Stomach (tissue), 4 donors: ENCODE results near the gene OR2T1.

Experiments used
- CTCF ChIP-seq, 7 experiments: fragments of 450-650 bp in 4 of 7; fragments of 200-600 bp in 3 of 7; sonication (generic) in 3 of 7; IDR thresholded peaks; one replicate each; pipeline ENCODE4 v1.5.1; 2016 to 2019; ENCODE audit warnings: antibody characterized with exemption in 7 of 7, control low read depth in 2 of 7, mild to moderate bottlenecking in 1 of 7
- EP300 ChIP-seq: sonication (generic); formaldehyde crosslinking; IDR thresholded peaks from one replicate; pipeline ENCODE4 v1.6.1; 2017; ENCODE audit warnings: antibody characterized with exemption
- POLR2A ChIP-seq, 4 donors: fragments of 450-650 bp; IDR thresholded peaks; one replicate each; pipeline ENCODE4 v1.6.1; 2016; ENCODE audit warnings: antibody characterized with exemption in 4 of 4, control low read depth in 2 of 4, mild to moderate bottlenecking in 1 of 4, moderate library complexity in 1 of 4
- POLR2AphosphoS5 ChIP-seq, 3 donors: sonication (generic); formaldehyde crosslinking; IDR thresholded peaks; one replicate each; pipeline ENCODE4 v1.6.1; 2016; ENCODE audit warnings: antibody characterized with exemption in 3 of 3

GRCh38 chr1:248376916-248377315, 25.9 kb upstream of the OR2T1 start:
- no peak for TF ChIP-seq CTCF (IDR thresholded peaks at IDR 0.05)
- TF ChIP-seq POLR2A (IDR thresholded peaks at IDR 0.05), result no peak
- no peak for TF ChIP-seq EP300
- TF ChIP-seq POLR2AphosphoS5 (IDR thresholded peaks at IDR 0.05), result no peak
